Measurements from ENCODE around the gene SLC6A7.

The SLC6A7 gene

DNA sequence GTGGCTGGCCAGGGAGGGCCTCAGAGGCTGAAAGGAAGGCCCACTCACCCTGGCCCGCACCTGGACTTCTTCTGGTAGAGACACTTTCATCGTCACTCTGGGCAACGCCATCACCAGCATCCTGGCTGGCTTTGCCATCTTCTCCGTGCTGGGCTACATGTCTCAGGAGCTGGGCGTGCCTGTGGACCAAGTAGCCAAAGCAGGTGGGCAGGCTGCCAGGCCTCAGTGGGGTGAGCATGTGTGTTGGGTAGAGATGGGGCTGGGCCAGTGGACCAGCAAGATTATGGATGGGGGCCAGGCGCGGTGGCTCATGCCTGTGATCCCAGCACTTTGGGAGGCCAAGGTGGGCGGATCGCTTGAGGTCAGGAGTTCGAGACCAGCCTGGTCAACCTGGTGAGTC lies 12.6 kb downstream of the SLC6A7 start:
- H3K27ac ChIP-seq = no peak overlapping the region
- no peak for TF ChIP-seq ZFX (IDR thresholded peaks at IDR 0.05; ENCODE audit: borderline replicate concordance)
- TF ChIP-seq, protein P1, sequence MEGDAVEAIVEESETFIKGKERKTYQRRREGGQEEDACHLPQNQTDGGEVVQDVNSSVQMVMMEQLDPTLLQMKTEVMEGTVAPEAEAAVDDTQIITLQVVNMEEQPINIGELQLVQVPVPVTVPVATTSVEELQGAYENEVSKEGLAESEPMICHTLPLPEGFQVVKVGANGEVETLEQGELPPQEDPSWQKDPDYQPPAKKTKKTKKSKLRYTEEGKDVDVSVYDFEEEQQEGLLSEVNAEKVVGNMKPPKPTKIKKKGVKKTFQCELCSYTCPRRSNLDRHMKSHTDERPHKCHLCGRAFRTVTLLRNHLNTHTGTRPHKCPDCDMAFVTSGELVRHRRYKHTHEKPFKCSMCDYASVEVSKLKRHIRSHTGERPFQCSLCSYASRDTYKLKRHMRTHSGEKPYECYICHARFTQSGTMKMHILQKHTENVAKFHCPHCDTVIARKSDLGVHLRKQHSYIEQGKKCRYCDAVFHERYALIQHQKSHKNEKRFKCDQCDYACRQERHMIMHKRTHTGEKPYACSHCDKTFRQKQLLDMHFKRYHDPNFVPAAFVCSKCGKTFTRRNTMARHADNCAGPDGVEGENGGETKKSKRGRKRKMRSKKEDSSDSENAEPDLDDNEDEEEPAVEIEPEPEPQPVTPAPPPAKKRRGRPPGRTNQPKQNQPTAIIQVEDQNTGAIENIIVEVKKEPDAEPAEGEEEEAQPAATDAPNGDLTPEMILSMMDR (IDR thresholded peaks at IDR 0.05) = no peak

DNA sequence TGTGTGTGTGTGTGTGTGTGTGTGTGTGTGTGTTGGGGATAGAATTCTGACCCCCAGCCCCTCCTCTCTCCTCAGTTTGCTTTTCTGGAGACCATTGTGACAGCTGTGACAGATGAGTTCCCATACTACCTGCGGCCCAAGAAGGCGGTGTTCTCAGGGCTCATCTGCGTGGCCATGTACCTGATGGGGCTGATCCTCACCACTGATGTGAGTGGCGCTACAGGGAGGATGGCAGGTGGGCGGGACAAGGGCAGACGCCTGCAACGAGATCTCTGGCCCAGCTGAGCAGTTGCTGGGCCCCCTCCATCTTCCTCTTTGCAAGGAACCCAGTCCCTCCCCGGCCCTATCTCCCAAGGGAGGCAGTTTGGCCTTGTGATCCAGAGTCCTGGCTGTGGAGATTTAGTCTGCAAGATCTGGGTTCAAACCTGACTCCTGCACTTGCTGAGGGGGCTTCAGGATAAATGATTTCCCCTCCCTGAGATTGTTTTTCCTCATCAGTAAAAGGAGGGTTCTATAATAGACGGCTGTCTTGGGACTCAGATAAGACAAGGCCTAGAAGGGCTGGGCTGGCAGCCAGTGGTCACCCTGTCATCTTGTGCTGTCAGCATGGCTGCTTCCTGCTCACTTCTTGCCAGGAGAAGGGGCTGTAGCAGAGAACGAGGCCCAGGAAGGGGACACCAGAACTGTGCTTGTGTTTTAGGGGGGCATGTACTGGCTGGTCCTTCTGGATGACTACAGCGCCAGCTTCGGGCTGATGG lies 14.1 kb downstream of the SLC6A7 start:
- TF ChIP-seq, protein P1 (IDR thresholded peaks at IDR 0.05) = no peak
- TF ChIP-seq ZFX (IDR thresholded peaks at IDR 0.05; ENCODE audit: borderline replicate concordance) = no peak
- no peak overlapping the region for H3K27ac ChIP-seq

DNA sequence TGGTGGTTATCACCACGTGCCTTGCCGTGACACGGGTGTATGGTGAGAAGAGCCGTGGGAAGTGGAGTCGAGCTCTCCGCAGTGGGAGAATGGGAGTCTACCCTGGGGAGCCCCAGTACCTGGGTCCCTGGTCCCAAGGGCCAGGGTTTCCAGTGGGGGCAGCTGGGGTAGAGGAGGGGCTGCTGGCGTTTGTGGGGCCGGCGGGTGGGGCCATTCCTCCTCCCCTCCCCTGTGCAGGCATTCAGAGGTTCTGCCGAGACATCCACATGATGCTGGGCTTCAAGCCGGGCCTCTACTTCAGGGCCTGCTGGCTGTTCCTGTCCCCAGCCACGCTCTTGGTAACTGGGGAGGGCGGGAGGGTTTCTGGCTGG lies 14.7 kb downstream of the SLC6A7 start:
- TF ChIP-seq, protein P1 (IDR thresholded peaks at IDR 0.05) = no peak
- TF ChIP-seq ZFX (IDR thresholded peaks at IDR 0.05; ENCODE audit: borderline replicate concordance) = no peak
- no peak overlapping the region for H3K27ac ChIP-seq

DNA sequence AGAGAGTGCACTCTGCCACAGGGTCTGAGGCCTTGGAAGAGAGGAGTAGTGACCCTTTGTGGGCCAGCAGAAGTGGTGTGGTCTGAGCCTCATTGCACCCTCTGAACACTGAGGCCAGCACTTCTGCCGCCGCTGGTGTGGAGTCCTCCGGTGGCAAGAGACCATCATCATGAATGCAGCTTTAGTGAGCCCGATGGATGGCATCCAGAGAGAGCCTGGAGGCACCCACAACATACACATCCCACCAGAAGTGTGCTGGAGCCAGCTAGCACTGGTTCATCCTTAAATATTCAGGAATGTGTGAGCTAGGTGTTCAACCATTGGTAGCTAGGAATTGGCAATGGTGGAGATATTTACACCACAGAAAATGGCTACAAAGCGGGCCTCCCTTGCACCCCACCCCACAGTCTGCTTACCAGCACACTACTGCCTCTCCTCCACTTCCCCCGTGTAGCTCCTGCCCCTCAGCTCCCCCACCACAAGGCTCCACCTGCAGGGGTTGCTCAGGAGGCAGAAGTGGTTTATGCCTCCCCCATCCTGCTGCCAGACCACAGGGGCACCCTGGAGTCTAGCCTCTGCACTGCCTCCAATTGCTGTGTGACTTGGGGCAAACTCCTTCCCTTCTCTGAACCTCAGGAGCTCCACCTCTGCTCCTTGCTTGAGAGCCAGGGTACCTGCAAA lies 16.4 kb downstream of the SLC6A7 start:
- no peak overlapping the region for H3K27ac ChIP-seq
- TF ChIP-seq, protein P1 (IDR thresholded peaks at IDR 0.05) = no peak
- TF ChIP-seq ZFX (IDR thresholded peaks at IDR 0.05; ENCODE audit: borderline replicate concordance) = no peak

DNA sequence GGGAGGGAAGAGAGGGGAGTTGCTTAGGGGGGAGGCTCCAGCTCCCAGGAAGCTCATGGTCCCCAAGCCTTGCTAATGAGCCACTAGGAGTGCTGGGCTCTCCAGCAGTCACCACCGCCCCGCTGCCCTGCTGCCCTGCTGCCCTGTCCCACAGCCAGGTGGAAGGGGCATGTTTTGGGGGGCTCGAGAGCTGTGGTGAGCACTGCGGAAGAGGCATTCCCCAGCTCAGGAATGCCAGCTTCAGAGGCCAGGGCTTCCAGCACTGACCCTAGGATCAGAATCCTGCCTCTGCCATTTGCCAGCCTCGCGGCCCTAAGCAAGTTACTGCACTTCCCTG lies 16.9 kb downstream of the SLC6A7 start:
- H3K27ac ChIP-seq = no peak overlapping the region
- TF ChIP-seq, protein P1 (IDR thresholded peaks at IDR 0.05) = no peak
- no peak for TF ChIP-seq ZFX (IDR thresholded peaks at IDR 0.05; ENCODE audit: borderline replicate concordance)

DNA sequence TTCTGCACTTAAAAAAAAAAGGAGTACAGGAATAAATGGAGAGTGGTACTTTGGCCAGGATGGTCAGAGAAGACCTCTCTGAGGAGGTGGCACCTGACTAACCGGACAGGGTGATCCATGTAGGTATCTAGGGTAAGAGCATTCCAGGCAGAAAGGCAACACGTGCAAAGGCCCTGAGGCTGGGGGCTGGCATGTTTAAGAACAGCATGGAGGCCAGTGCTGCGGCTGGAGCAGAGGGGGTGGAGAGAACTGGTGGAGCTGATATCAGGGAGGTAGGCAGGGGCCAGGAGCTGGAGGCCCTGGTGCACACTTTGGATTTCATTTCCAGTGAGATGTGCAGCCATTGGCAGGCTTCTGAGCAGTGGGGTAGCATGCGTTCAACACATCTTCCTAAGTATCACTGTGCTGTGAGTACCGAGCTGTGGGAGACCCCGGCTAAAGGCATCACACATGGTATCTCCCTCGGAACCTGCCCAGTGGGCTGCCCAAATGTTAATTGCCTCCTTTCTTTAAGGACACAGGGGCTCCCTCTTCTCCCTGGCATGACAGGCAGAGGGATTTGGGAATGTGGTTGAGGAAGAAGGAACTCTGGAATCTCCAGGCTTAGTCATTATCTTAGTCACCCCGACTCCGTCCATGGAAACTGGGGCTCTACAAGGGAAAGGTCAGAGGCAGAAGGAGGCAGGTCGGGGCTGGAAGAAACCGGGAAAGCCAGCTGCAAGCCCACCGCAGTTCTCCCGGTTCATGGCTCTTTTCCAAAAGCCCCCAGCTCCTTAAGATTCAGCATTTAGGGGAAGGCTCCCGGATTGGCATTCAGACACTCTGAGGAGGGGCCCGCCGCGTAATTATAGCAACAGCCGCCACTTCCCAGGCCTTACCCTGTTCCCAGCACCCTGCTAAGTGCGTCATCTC lies 18.6 kb downstream of the SLC6A7 start:
- TF ChIP-seq, protein P1 (IDR thresholded peaks at IDR 0.05) = no peak
- no peak for TF ChIP-seq ZFX (IDR thresholded peaks at IDR 0.05; ENCODE audit: borderline replicate concordance)
- no peak overlapping the region for H3K27ac ChIP-seq

Data from 22Rv1 (cell line).